GM21515 (cell line): ENCODE data around the gene IQCN.

Source experiments
- ATAC-seq: cut with Tn5 transposase; IDR thresholded peaks from one replicate; pipeline ENCODE4 v1.9.1; 2021; ENCODE audit not compliant: unreplicated experiment

Gene IQCN

DNA sequence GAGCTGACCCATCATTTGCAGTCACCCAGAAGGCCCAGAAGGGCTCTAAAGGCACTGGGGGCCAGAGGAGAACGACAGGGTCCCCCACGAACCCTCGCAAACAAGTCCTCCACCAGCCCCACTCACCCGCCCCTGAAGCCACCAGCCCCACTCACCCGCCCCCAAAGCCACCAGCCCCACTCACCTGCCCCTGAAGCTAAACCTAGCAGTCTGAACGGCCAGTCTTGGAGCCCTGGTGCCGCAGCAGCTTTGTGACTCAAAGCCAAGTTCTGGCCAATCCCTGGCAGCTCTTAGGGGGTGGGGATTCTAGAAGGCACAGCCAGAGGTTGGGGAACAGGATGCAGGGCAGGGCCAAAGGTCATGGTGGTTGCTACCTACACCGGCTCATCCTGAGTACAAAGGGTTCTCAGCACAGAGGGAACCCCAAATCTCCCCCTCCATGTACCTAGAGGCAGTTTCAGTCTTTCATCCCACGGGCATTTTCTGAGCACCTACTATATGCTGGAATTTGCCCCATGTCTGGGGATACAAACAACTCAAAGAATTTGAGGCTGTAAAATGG, at the start of gene IQCN:
Gene IQCN (minus strand): TSS at position 234 of the 562 bp plus-strand sequence. CDS start 4,974 bp downstream, outside the sequence.
- ATAC-seq: no peak

- peak; percentile 76 for ATAC-seq
These were observed 48.7 kb upstream of the IQCN start, which contains the start of gene LSM4 for GRCh38 chr19:18322759-18323460. Gene LSM4, minus strand, starts transcription at chr19:18323076. Its CDS starts 56 bp downstream, at chr19:18323020.

DNA sequence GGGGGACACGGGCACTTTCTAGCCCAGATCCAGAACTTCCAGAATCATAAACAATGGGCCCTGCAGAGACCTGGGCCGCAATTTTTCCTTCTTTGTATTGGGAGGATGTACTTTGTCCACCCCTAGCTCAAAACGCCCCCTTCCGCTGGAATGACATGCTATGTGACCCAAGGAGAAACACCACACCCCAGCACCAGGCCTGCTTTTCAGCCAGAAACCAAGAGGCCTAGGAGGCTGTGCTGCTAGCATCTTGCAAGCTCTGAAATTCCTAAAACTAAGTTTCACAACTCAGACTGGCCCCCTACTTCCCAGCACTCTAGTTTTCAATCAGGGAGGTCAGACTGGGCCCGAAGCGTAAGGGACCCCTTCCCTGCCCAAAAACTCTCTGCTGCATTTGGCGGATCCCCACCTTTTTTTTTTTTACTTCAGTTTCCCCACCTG, 48.1 kb upstream of the IQCN start:
- no peak for ATAC-seq

DNA sequence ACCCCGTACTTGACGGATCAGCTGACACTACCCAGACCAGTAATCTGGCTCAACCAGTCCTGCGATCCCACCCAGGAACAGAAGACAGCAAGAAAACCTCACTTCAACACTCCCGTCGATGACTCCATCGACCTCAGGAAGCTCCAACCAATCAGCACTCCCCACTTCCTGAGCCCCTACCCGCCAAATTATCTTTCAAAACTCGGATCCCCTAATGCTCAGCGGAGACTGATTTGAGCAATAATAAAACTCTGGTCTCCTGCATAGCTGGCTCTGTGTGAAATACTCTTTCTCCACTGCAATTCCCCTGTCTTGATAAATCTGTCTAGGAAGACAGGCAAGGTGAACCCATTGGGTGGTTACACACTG, 47.5 kb upstream of the IQCN start:
- no peak for ATAC-seq

- no peak for ATAC-seq
These were observed 46.8 kb upstream of the IQCN start for GRCh38 chr19:18320865-18321733.

- no peak for ATAC-seq
These were observed 45.4 kb upstream of the IQCN start for GRCh38 chr19:18319591-18320135.

DNA sequence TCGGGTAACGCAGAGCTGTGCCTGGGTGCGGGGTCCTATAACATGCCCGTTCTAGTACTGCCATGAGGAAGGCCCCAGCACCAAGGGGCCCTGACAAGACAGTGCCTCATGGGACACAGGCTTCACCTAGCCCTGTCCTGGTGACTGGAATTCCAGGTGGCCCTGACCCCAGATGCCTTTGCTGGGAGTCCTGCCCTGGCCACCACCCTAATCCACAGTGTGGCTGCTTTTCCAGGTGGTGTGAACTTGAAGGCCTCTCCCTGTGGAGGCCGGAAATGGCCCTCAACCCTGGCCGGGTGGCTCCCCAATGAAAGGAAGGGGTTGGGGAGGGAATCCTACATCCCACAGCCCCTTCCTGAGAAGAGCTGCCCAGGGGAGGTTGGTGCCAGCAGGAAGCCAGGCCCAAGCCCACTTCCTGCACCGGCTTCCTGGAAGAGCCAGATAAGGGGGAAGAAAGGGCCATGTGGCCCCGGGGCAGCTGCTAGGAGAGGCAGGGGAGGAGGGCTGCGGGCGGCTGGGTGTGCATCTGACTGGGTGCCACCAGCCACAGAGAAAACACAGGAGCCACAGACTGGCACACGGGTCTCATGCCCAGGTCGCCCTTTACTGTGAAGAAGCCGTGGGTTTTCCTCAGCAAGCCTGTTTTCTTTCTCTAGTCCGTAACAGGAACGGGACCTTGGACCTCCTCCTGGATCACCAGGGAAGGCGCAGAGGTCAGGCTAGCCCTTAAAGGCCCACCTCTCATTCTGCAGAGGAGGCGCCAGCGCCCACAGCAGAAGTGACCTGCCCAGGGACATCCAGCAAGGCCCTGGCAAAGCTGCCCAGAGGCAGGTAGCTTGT, 43.9 kb upstream of the IQCN start:
- ATAC-seq: no peak

GRCh38 chr19:18313398-18313797, 39.1 kb upstream of the IQCN start:
- ATAC-seq: no peak

DNA sequence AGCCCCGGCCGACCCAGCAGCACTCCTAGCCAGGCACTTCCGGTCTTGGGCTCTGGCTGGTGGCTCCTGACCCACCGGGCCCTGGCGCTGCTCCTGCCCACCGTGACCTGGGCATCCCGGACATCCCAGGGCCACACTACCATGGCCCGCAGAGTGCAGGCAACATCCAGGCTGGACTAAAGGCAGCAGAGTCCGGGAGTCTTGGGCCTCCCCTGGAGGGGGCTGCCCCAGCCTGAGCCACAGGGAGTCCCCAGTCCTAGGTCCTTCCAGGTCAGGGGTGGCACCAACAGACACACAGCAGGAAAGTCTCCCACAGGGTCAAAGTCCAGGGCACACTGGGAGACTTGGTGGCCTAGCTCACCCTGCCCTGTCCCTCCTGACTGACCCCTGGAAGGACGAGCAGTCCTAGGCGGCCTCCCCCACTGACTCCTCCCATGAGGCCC, 37.9 kb upstream of the IQCN start:
- no peak for ATAC-seq

DNA sequence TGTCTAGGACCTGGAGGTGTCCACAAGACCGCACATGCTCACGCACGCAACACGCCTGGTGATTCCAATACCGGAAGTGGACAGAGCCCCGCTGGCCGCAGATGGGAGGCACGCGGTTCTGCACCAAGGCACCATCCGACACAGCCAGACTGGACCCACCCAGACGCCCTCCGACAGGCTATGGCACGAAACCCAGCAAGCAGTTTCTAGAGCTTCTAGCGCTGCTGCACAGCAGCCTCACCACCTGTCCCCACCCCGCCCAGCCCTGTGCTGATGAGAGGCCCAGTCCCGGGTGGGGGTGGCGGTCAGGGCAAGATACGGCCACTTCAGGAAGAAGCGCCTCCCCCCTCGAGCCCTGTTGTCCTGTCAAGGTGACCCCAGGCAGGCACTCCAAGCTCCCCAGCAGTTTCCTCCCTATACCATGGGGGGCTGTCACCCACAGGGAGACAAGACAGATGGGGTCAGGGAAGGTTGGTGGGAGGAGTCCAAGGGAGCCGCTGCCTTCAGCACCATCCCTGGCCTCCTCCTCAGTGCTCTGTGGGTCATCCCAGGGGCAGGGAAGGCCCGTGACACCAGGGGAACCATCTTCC, 37.3 kb upstream of the IQCN start:
- ATAC-seq: no peak

DNA sequence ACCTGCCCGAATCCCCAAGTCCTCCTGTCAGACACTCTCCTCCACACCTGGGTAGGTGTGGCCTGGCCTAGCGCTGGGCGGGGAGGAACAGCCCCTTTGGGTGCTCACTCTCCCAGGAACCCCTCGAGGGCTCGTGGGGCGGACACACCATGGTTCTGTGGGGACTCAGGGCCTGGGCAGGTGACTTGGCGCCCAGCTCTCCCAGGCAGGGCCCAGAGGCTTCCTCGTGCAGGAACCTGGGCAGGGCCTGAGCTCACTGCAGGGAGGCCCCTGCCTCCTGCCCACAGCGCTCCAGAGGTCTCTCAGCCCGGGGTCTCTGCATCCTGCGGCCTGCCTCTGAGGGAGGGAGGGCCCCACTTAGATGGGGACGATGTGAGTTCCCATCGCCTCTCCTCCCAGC, 36.7 kb upstream of the IQCN start:
- ATAC-seq: no peak

- ATAC-seq: no peak
These were observed 36.1 kb upstream of the IQCN start for GRCh38 chr19:18310118-18310909.

DNA sequence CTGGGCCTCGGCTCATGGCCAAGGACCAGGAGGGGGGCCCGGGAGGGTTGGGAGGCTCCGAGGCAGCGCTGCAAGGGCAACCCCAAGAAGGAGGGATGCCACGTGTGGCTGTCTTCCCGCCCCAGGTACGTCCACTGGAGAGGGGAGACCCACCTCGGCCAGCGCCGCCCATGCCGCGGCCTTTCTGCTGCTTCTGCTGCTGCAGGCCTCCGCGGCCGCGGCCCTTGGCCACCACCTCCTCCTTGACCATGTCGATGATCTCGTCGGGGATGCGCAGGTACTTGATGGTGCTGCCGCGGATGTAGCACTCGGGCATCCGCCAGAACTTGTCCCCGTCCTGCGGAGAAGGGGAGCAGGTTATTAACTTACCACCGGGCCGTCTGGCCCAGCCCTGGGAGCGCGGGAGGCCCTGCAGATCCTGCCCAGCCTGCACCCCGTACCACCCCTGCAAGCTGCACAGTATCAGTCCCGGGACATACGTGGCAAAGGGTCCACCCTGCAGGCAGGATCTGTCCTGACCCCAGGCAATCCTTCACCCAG, 35.3 kb upstream of the IQCN start:
- no peak for ATAC-seq

GRCh38 chr19:18308948-18309325, 34.7 kb upstream of the IQCN start:
- ATAC-seq: no peak

GRCh38 chr19:18308051-18308947, 34.0 kb upstream of the IQCN start:
- ATAC-seq: no peak

DNA sequence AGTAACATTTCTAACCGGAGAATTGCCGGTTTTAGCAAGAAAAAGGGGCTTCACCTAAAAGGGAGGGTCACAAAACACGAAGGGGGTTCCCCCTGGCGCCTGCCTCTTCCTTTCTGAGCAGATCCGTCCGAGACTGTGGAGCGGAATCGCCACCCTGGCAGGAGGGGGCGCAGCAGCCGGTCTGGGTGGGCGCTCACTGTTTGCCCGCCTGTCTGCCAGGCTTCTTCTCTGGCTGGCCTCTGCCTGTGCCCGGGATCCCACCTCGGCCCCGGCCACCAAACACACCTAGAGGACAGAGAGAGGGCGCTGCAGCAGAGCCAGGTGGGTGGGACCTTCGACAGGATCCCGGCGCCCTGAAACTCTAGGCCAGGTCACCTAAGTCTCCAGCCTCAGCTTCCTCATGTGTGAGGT, 33.0 kb upstream of the IQCN start:
- no peak for ATAC-seq

DNA sequence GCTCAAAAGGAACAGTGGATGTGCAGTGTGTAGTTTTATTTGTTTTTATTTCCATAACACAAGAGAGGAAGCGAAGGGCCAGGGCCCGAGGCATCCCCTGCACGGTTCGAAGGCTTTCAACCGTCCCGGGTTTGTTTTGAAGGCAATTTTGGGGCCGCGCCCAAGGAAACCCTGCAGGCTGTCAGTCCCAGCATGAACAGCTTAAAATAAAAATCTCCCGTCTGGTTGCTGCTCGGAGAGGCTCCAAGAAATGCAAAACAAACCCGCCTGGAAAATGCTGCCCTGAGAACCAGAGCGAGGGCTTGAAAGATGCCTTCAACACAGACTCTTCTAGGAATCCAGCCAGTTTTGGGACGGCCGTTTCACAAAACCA, 32.6 kb upstream of the IQCN start:
- no peak for ATAC-seq

DNA sequence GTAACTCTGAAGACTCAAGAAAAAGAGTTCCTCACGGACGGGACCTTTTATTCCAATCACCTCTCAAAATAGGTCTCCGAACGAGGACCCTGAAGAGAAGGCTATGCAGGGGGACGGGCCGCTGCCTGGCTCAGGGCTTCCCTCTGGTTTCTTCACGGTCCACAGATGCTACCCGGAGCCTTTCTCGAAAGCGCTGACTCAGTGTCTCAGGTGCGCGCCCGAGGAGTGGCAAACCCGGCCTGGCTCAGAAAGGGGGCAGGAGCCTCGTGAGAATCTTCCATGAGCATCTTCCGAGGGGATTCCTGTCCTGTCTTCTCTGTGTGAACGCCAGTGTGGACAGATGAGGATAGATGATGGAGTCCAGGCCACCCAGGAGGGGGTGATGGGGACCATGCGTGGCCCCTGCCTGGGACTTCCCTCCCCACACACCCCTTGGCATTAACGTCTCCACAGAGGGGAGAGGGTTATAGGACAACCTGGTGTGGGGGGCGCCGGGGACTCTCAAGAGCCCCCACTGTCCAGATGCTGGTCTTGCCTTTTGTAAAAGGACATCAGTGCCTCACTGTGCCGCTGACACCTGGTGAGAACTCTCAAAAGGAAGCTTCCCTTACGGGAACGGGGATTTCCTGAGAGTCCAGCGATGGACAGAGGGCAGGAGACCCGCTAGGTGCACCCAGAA, 32.1 kb upstream of the IQCN start:
- ATAC-seq: no peak
